GM19238 (cell line): Measurements from ENCODE around the gene P3H2.
"Not testable (repeated sequence)": the region's sequence is repeated elsewhere in the genome, so short reads cannot be mapped to it uniquely, and the experiment has no call there.

Source experiments
- DNase-seq: peaks from one replicate; pipeline ENCODE4 v3.0.0; 2011; ENCODE audit warnings: low spot score; ENCODE audit not compliant: insufficient read length

P3H2 gene

GRCh38 chr3:190120269-190121060, at the start of gene P3H2:
Gene P3H2, minus strand, starts transcription at chr3:190120897. Its CDS starts 166 bp downstream, at chr3:190120731.
- peak; percentile 33 for DNase-seq

DNA sequence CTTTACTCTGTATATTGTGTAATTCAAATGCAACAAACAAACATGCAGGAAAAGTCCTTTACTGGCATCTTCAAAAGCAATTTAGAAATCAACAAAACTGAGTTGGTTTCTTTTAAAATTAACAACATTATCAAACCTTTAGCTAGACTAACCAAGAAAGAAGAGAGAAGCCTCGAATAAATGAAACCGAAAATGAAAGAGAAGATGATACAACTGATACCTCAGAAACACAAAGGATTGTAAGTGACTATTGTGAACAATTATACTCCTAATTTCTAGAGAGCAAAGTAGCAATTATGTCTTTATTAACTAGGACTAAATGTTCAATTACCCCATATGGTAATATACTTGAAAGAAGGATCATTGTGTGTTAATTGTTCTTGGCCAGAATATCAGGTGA, 49.2 kb upstream of the P3H2 start:
- no peak for DNase-seq

DNA sequence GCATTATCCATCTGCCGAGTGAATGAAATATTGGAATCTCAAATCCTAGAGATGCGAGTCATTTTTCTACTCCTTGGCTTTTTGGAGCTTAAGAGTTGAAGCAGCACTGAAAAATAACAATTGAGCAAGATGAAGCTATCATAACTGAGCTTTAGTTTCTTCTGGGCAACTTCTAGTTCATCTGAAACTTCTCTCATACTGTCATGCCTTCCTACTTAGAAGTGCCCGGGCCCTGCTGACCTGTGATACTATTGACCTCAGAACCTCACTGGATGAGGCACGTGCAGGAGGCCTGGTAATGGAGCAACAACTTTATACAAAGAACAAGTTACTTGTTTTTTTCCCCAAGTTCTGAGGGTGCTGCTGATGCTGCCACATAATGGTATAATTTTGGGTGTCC, 48.5 kb upstream of the P3H2 start:
- no peak for DNase-seq

DNA sequence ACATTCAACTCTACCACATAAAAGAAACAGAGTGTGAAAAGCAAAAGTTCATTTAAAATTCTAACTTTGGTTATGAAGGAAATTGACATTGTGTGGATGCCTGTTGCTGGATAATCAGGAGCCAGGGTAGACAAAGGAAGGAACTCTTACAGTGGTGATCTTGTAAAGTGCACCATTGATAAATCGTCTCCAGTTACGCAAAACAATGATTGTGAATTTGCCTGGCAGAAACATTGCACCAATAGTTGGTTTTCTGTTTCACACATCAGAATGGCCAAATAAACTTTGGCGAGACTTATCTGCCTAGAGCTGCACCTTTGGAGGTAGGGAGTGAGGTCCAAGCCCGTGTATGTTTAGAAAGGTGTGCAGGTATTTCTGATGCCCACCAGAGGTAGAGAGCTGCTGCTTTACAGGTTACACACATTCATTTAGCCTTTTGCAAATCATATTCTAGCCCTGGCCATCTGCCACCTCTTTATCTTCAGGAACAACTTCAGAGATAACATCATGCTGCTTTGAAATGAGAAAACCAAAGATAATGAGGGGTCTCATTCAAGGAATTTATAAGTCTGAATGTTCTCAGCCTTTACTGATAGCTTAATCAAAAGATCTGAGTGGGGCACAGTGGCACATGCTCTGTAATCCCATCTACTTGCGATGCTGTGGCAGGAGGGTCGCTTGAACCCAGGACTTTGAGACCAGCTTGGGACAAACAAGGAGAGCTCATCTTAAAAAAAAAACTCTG, 47.4 kb upstream of the P3H2 start:
- DNase-seq: no peak

GRCh38 chr3:190166948-190167347, 46.3 kb upstream of the P3H2 start:
- no peak for DNase-seq

DNA sequence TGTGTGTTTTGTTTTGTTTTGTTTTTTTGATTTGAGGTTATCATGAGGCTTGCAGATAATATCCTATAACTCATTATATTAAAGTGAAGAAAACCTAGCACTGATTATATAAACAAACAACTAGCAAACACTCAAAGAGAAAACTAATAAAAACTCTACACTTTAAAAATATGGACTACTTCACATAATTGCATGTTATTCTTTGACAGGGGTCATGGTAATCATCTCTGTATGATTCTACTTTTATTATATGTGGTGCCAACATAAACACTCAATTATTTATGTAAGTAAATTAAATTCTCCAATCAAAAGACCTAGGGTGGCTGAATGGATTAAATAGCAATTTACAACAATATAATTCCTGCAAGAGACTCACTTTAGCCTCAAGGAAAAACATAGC, 44.6 kb upstream of the P3H2 start:
- no peak for DNase-seq

DNA sequence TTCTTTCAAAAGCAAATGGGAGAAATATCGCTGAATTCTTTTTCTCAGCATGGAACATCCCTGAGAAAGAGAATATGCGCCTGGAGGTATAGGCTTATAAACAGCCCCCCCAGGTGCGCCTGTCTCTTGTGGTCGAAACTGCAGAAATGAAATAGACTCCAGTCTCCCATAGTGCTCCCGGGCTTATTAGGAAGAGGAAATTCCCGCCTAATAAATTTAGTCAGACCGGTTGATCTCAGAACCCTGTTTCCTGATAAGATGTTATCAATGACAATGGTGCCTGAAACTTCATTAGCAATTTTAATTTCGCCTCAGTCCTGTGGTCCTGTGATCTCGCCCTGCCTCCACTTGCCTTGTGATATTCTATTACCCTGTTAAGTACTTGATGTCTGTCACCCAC, 41.3 kb upstream of the P3H2 start:
- DNase-seq: not testable (repeated sequence)

DNA sequence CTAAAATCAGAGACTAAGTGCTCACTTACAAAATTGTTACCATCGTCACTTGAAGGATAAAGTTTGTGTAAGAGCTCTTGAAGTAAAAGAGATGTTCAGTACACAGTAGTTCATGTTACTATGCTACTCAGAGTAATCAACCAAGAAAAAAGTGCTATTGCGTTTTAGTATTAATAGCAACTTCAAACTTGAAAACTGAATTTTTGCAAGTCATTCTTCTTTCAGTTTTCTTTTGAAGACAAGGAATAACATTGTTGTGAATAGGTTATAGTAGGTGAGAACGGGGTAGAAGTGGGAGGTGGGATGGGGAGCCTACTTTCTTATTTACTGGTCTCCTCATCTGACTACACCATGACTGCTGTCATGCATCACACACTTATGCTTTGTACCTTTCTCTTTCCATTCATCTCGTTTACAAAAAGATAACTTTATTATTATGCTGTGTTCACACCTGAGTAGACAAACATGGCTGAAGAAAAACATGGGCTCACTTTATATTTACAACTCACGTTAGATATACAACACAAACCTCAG, 39.3 kb upstream of the P3H2 start:
- no peak for DNase-seq

GRCh38 chr3:190158261-190158660, 37.6 kb upstream of the P3H2 start:
- no peak for DNase-seq

- no peak for DNase-seq
Measured at GRCh38 chr3:190155752-190156151, 35.1 kb upstream of the P3H2 start.

GRCh38 chr3:190150681-190151080, 30.0 kb upstream of the P3H2 start:
- DNase-seq: no peak

DNA sequence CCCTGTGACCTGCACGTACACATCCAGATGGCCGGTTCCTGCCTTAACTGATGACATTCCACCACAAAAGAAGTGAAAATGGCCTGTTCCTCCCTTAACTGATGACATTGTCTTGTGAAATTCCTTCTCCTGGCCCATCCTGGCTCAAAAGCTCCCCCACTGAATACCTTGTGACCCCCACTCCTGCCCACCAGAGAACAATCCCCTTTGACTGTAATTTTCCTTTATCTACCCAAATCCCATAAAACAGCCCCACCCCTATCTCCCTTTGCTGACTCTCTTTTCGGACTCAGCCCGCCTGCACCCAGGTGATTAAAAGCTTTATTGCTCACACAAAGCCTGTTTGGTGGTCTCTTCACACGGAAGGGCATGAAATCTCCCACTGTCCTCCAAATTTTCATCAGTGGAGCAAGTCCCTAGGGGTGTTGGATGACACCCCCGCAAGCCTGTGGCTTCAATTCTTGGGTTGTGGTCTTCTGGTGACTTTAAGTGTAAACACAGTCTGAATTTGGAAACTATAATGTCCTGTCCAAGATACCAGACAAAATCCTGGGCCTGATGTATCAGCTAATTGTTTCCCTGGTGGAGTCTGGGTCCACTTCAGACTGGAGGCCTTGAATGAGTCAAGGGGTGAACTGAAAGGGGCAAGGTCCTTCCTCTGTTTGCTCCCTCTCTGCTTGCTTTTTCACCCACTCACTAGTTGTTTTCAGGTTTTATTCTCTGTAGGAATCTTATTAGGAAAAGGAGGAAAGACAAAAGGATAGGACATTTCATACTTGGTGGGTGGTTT, 29.3 kb upstream of the P3H2 start:
- DNase-seq: not testable (repeated sequence)

GRCh38 chr3:190144793-190145192, 24.1 kb upstream of the P3H2 start:
- not testable (repeated sequence) for DNase-seq

DNA sequence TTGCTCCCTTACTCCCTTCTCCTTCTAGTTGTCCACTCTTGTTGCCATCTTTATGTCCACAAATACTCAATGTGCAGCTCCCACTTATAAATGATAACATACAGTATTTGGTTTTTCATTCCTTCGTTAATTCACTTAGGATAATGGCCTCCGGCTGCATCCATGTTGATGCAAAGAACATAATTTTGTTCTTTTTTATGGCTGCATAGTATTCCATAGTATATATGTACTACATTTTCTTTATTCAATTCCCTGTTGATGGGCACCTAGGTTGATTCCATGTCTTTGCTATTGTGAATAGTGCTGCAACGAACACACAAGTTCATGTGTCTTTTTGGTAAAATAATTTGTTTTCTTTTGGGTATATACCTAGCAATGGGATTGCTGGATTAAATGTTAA, 21.3 kb upstream of the P3H2 start:
- DNase-seq: no peak

DNA sequence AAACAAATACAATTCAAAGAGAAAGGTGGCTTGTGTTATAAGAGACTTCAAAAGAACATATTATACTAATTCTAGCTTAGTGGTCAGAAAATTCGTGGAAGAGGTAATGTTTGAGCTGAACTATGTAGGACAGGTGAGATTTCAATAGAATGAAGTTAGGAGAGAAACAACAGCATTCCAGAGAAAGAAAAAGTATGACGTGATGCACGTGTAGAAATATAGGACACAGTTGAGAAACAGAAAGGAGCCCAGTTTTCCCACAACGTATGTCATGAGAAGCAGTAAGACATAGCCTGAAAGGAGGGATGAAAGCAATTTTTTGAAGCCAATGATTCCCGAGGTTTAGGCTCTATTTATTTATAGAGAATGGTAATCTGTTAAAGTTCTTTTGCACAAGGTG, 18.7 kb upstream of the P3H2 start:
- no peak for DNase-seq

- no peak for DNase-seq
Measured at GRCh38 chr3:190132371-190132770, 11.7 kb upstream of the P3H2 start.

GRCh38 chr3:190131329-190131728, 10.6 kb upstream of the P3H2 start:
- DNase-seq: no peak

DNA sequence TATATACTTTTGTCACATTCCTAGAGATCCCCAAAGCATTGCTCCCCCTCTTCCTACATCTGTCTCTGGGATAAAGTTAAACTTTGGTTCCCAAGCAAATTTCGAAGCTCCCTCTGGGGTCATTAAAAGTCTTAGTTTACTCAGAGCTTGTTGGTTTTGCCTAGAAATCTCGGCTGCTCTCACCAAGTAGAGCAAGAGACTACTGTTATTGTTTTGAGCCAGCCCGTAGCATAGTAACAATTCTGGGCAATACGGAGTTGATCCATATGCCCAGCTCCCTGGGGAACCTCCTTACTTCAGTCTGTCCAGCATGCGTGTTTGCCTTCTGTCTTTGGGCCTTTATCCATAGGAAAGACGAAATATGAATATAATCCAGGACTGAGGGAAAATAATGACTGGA, 10.0 kb upstream of the P3H2 start:
- no peak for DNase-seq

DNA sequence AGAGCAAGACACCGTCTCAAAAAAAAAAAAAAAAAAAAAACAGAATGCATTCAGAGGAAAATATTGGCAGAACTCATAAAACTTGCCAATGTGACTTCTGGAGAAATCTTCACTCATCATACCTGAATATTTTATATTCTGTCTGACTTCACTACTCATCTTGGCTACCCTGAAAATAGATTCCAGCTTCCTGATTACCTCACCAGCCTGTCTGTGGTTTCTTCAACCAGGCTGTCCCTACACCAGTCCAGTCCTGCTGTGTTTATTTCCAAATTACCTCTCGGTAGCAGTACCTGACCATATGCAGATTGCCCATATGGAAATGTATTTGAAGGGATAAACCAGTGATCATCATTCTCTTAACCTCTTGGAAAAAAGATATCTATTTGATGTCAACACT, 9.3 kb upstream of the P3H2 start:
- no peak for DNase-seq

GRCh38 chr3:190127797-190128196, 7.1 kb upstream of the P3H2 start:
- no peak for DNase-seq

GRCh38 chr3:190127195-190127594, 6.5 kb upstream of the P3H2 start:
- DNase-seq: no peak
